PFSK-1 (cell line): ENCODE results near the gene SCN4B.

ENCODE experiments used
- FOXP2 ChIP-seq: optimal IDR thresholded peaks from 2 replicates; pipeline ENCODE3; 2011; ENCODE audit warnings: borderline replicate concordance, control low read depth, inconsistent platforms; ENCODE audit not compliant: insufficient read depth; ENCODE audit errors: extremely low read length, extremely low read depth
- POLR2AphosphoS5 ChIP-seq: IDR thresholded peaks from 2 replicates; pipeline ENCODE4 v1.6.1; 2012; ENCODE audit warnings: low read depth, mild to moderate bottlenecking, control low read depth, low read length, moderate library complexity
- REST ChIP-seq, 2 experiments: IDR thresholded peaks; 2 replicates each; pipeline versions ENCODE4 v1.6.1 to v1.8.0; 2011 to 2012; ENCODE audit warnings: low read depth in 2 of 2, low read length in 2 of 2, control low read depth in 1 of 2, inconsistent platforms in 1 of 2, mild to moderate bottlenecking in 1 of 2, moderate library complexity in 1 of 2; ENCODE audit not compliant: insufficient read depth in 1 of 2
- SIN3A ChIP-seq: IDR thresholded peaks from 2 replicates; pipeline ENCODE4 v1.6.1; 2012; ENCODE audit warnings: mild to moderate bottlenecking, low read length, moderate library complexity, borderline replicate concordance; ENCODE audit not compliant: insufficient read depth
- TAF1 ChIP-seq: IDR thresholded peaks from 2 replicates; pipeline ENCODE4 v1.6.1; 2012; ENCODE audit warnings: low read length, control low read depth, borderline replicate concordance; ENCODE audit not compliant: insufficient read depth

The SCN4B gene

GRCh38 chr11:118084247-118084646, 68.4 kb downstream of the SCN4B start:
- TF ChIP-seq POLR2AphosphoS5, result no peak
- TF ChIP-seq FOXP2, result no peak
- TF ChIP-seq SIN3A, result no peak
- TF ChIP-seq TAF1, result no peak
- no peak for TF ChIP-seq REST (IDR thresholded peaks at IDR 0.05; ENCODE audit: insufficient read depth in 1 of 2, low read depth in 2 of 2, low read length in 2 of 2)
